GM18505 (cell line): Measurements from ENCODE around the gene NRAP.

Experiments
- ATAC-seq: cut with Tn5 transposase; IDR thresholded peaks from one replicate; pipeline ENCODE4 v1.9.1; 2021; ENCODE audit not compliant: unreplicated experiment
- POLR2A ChIP-seq: IDR thresholded peaks from 4 replicates; pipeline ENCODE4 v1.6.1; 2011; ENCODE audit warnings: borderline replicate concordance; ENCODE audit not compliant: insufficient read depth, insufficient read length; ENCODE audit errors: extremely low read depth

The NRAP gene

DNA sequence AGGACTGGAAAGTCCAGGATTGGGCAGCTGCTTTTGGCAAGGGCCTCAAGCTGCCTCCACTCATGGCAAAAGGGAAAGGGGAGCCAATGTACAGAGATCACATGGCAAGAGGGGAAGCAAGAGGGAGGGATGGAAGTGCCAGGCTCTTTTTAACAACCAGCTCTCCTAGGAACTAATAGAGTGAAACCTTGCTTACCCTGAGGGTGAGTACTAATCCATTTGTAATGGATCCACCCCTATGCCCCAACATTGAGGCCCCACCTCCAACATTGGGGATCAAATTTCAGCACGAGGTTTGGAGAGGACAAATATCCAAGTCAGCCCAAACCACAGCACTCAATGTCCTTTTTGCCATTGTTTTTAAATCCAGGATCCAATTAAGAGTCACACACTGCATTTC is 98.5 kb downstream of the NRAP start:
- no peak for ATAC-seq
- TF ChIP-seq POLR2A, result no peak

GRCh38 chr10:113563306-113564088 is 100.3 kb downstream of the NRAP start:
- ATAC-seq, result peak; percentile 99
- no peak for TF ChIP-seq POLR2A

GRCh38 chr10:113562704-113563103 is 101.1 kb downstream of the NRAP start:
- no peak for TF ChIP-seq POLR2A
- ATAC-seq, result no peak

- TF ChIP-seq POLR2A, result no peak
- ATAC-seq, result no peak
These were observed 101.8 kb downstream of the NRAP start for GRCh38 chr10:113562069-113562468.

- no peak for TF ChIP-seq POLR2A
- ATAC-seq, result no peak
These were observed 102.6 kb downstream of the NRAP start for GRCh38 chr10:113561214-113561613.

DNA sequence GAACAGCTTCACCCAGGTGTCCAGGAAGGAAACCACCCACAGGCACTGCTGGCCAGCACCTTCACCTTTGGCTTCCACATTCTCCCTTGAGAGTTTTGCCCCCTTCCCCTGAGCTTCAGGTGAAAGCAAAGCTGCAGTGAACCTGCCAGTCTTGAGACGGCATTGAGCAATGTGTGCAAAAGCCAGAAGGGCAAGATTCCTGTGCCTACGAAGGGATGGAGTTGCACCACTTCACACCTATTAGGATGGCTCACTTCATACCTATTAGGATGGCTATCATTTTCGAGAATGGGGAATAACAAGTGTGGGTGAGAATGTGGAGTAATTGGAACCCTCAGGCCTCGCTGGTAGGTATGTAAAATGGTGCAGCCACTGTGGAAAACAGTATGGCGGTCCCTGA is 103.8 kb downstream of the NRAP start:
- TF ChIP-seq POLR2A, result no peak
- no peak for ATAC-seq

- no peak for ATAC-seq
- TF ChIP-seq POLR2A, result no peak
These were observed 105.9 kb downstream of the NRAP start for GRCh38 chr10:113557903-113558321.

DNA sequence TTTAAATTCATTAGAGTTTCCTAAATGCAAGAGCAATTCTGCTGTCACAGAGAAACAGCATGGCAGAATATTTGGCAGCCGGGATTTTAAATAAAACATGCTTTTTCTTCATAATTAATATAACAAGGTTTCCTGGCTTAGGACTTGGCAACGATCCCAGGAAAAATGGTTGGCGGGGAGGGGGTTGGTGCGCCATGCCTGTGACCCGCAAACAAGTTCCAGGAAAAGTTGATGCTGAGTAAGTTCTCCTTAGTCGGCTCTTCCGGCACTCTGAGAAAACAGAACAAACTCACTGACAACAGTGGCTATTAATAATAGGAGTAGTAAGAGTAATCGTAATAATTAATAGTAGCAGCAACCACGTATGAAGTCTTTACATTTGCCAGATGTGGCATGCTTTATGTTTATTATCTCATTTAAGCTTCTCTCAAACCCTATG is 106.4 kb downstream of the NRAP start:
- no peak for TF ChIP-seq POLR2A

GRCh38 chr10:113555751-113556150 is 108.1 kb downstream of the NRAP start:
- ATAC-seq, result no peak
- no peak for TF ChIP-seq POLR2A

More for the DNA sequence above, 106.4 kb downstream of the NRAP start:
- ATAC-seq, result no peak

GRCh38 chr10:113555245-113555644 is 108.6 kb downstream of the NRAP start:
- no peak for ATAC-seq
- no peak for TF ChIP-seq POLR2A

DNA sequence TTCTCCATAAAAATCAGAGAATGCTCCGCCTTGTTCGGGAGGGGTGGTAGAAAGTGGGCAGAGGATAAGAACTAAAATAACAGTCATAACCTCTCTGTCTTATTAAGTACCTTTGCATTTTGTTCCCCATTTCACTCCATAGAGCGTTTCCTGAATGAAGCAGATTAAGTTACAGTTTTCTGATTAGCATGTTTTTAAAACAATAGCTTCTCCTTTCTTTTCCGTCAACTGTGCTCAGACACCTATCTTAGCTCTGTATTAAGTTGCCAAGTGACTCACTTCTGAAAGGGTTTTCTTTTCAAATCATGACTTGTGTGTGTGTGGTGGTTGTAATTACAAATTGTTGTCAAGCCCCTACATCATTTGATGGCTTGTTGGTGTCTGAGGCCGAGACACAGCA is 109.6 kb downstream of the NRAP start:
- ATAC-seq, result no peak
- no peak for TF ChIP-seq POLR2A

DNA sequence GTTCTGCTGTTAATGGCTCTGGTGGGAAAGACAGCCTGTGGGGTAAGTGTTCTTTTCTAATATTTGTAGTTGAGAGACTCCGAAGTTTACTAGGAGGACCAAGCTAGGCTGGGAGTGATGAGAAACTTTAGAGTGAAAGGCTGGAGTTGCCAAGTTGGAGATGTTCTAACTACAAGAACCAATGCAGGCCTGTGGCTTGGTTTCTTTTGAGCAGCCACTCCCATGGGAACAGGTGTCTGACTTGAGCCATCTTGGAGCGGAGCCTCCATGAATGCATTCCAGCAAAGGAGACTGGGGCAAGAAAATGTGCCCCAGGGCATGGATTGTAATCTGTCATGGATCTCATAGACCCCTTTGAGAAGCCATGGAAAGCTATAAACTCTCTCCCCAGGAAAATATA is 110.7 kb downstream of the NRAP start:
- TF ChIP-seq POLR2A, result no peak
- no peak for ATAC-seq

DNA sequence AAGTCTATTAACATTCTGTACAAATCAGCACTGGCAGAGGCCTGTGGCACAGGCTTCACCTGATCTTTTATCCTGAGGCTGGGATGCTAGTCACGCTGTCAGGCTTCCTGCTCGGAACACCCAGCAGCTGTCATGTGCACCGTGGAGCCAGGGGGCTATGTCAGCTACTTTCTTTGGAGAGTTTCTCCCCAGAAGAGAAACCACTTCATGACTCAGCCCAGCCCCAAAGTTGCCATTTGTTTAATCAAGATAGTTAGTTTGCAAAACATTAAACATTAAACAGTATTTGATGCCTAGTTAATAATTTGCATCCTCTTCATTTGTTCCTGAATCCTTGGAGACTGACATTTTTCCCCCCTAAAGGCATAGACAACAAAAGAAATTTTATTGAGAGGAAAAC is 111.1 kb downstream of the NRAP start, which contains the start of gene HABP2:
HABP2 (plus strand) TSS at position 353 of the 400 bp plus-strand sequence. CDS start 69 bp downstream, outside the sequence.
- TF ChIP-seq POLR2A, result no peak
- no peak for ATAC-seq

- ATAC-seq, result no peak
- TF ChIP-seq POLR2A, result no peak
These were observed 111.8 kb downstream of the NRAP start for GRCh38 chr10:113552014-113552413.
